ENCODE measurements around the gene COG4. TPM values are rescaled to one million over a fixed set of nuclear protein-coding genes. Genes with fewer than 3 reads are reported as not detected.
"Not testable (repeated sequence)": the region's sequence is repeated elsewhere in the genome, so short reads cannot be mapped to it uniquely, and the experiment has no call there.

COG4 gene
- total RNA-seq, 1 donor from 2014 or later: 70.8 TPM

DNA sequence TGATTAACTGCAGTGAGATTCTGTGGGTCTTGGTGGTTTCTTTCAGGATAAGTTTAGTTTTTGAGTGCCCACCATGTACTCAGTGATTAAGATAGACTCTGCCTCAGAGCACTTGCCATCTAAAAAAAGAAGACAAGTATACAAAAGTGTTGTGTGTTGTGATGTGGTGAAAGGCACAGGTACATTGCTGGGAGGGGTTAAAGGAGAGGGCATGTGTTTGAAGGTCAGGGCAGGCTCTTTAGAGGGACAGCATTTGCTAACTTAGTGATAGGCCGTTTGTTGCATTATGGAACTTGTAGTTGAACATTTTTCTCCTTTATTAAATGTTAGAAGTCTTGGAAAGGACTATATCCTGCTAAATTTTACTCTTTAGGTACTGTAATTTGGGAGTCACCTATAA, 26.7 kb upstream of the COG4 start:
- no peaks in the 10 kb centered on the region for H3K27me3 Mint-ChIP-seq (ENCODE audit: unreplicated experiment)
- TF ChIP-seq, protein P1, sequence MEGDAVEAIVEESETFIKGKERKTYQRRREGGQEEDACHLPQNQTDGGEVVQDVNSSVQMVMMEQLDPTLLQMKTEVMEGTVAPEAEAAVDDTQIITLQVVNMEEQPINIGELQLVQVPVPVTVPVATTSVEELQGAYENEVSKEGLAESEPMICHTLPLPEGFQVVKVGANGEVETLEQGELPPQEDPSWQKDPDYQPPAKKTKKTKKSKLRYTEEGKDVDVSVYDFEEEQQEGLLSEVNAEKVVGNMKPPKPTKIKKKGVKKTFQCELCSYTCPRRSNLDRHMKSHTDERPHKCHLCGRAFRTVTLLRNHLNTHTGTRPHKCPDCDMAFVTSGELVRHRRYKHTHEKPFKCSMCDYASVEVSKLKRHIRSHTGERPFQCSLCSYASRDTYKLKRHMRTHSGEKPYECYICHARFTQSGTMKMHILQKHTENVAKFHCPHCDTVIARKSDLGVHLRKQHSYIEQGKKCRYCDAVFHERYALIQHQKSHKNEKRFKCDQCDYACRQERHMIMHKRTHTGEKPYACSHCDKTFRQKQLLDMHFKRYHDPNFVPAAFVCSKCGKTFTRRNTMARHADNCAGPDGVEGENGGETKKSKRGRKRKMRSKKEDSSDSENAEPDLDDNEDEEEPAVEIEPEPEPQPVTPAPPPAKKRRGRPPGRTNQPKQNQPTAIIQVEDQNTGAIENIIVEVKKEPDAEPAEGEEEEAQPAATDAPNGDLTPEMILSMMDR (IDR thresholded peaks at IDR 0.05; ENCODE audit: partially characterized antibody, unreplicated experiment): no peak
- DNase-seq: no peak
- H3K9me3 Mint-ChIP-seq (ENCODE audit: unreplicated experiment): peaks cover 3% of the 10 kb centered on the region
- no peaks in the 10 kb centered on the region for H3K4me1 Mint-ChIP-seq (ENCODE audit: low read depth, unreplicated experiment)
- no peak overlapping the region for H3K4me3 Mint-ChIP-seq (ENCODE audit: unreplicated experiment)
- no peaks in the 10 kb centered on the region for H3K36me3 Mint-ChIP-seq (ENCODE audit: unreplicated experiment)
- no peak overlapping the region for H3K27ac Mint-ChIP-seq (ENCODE audit: unreplicated experiment)

DNA sequence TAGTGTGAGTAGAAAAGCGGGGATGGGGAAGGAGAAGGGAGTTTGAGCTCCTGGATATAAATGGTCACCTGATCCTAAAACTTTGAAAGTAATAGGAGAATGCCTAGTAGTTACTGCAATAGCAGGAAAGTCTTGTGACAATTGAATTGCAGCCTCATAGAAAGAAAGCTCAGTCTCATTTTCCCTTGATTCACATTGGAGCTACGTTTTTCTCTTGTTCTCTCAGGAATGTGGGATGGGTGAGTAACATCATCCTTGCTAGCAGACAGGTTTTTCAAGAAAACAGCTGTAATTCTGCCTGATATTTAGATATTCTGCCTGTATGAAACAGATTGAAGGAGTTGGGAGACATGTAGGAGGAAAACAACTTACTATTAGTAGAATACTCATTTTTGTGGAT, 25.6 kb upstream of the COG4 start:
- H3K4me3 Mint-ChIP-seq (ENCODE audit: unreplicated experiment): no peak overlapping the region
- peaks cover 3% of the 10 kb centered on the region for H3K9me3 Mint-ChIP-seq (ENCODE audit: unreplicated experiment)
- no peaks in the 10 kb centered on the region for H3K4me1 Mint-ChIP-seq (ENCODE audit: low read depth, unreplicated experiment)
- H3K36me3 Mint-ChIP-seq (ENCODE audit: unreplicated experiment): no peaks in the 10 kb centered on the region
- TF ChIP-seq, protein P1 (IDR thresholded peaks at IDR 0.05; ENCODE audit: partially characterized antibody, unreplicated experiment): no peak
- H3K27me3 Mint-ChIP-seq (ENCODE audit: unreplicated experiment): no peaks in the 10 kb centered on the region
- DNase-seq: no peak
- H3K27ac Mint-ChIP-seq (ENCODE audit: unreplicated experiment): no peak overlapping the region

DNA sequence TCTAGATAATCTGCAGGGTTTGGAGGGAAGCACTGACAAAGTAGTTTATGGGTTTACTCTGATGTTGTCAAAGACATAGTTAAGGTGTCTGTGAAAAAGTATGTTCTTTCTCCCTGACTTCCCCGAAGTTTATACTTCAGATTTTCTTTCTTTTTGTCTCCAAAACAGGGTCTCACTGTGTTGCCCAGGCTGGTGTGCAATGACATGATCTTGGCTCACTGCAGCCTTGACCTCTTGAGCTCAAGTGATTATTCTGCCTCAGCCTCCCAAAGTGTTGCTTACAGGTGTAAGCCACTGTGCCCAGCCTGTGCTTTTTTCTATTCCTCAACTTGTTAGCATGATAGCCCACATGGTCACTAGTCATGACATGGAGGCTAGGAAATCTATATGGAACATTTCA, 21.2 kb upstream of the COG4 start:
- no peak overlapping the region for H3K4me3 Mint-ChIP-seq (ENCODE audit: unreplicated experiment)
- H3K27me3 Mint-ChIP-seq (ENCODE audit: unreplicated experiment): no peaks in the 10 kb centered on the region
- H3K4me1 Mint-ChIP-seq (ENCODE audit: low read depth, unreplicated experiment): no peaks in the 10 kb centered on the region
- no peak overlapping the region for H3K27ac Mint-ChIP-seq (ENCODE audit: unreplicated experiment)
- no peaks in the 10 kb centered on the region for H3K36me3 Mint-ChIP-seq (ENCODE audit: unreplicated experiment)
- H3K9me3 Mint-ChIP-seq (ENCODE audit: unreplicated experiment): no peaks in the 10 kb centered on the region
- DNase-seq: no peak
- TF ChIP-seq, protein P1 (IDR thresholded peaks at IDR 0.05; ENCODE audit: partially characterized antibody, unreplicated experiment): no peak

DNA sequence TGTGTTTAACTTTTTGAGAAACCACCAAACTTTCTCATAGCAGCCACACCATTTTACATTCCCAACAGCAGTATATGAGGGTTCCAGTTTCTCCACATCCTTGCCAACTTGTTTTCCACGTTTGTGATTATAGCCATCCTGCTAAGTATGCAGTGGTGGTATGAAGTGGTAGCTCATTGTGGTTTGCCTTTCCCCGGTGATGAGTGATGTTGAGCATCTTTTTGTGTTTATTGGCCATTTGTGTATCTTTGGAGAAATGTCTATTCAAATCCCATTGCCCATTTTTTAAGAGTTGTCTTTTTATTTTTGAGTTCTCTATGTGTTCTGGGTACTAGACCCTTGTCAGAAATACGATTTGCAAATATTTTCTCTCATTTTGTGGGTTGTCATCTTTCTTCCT, 17.6 kb upstream of the COG4 start:
- H3K4me3 Mint-ChIP-seq (ENCODE audit: unreplicated experiment): no peak overlapping the region
- TF ChIP-seq, protein P1 (IDR thresholded peaks at IDR 0.05; ENCODE audit: partially characterized antibody, unreplicated experiment): no peak
- H3K27me3 Mint-ChIP-seq (ENCODE audit: unreplicated experiment): no peaks in the 10 kb centered on the region
- no peaks in the 10 kb centered on the region for H3K36me3 Mint-ChIP-seq (ENCODE audit: unreplicated experiment)
- no peak for DNase-seq
- no peak overlapping the region for H3K27ac Mint-ChIP-seq (ENCODE audit: unreplicated experiment)
- no peaks in the 10 kb centered on the region for H3K4me1 Mint-ChIP-seq (ENCODE audit: low read depth, unreplicated experiment)
- no peaks in the 10 kb centered on the region for H3K9me3 Mint-ChIP-seq (ENCODE audit: unreplicated experiment)

DNA sequence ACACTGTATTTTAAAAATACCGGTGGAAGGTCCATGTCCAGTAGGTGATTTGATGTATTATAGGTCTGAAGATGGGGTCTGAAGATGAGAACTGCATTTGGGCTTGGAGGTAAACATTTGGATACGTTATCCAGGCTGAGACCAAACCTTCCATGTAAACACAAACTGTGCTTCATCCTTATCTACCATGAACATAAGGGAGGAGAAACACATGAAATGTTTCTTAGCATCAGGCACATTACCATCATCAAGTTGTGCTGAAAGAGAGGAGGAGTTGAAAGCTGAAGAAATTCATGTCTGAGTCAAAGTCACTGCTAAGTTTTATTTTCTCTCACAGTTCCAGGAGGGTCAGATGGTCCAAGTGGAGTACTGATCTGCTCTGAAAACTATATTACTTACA, 11.6 kb upstream of the COG4 start:
- H3K27ac Mint-ChIP-seq (ENCODE audit: unreplicated experiment): no peak overlapping the region
- peaks cover 2% of the 10 kb centered on the region for H3K27me3 Mint-ChIP-seq (ENCODE audit: unreplicated experiment)
- no peak for DNase-seq
- TF ChIP-seq, protein P1 (IDR thresholded peaks at IDR 0.05; ENCODE audit: partially characterized antibody, unreplicated experiment): no peak
- H3K36me3 Mint-ChIP-seq (ENCODE audit: unreplicated experiment): no peaks in the 10 kb centered on the region
- no peaks in the 10 kb centered on the region for H3K4me1 Mint-ChIP-seq (ENCODE audit: low read depth, unreplicated experiment)
- H3K9me3 Mint-ChIP-seq (ENCODE audit: unreplicated experiment): no peaks in the 10 kb centered on the region
- H3K4me3 Mint-ChIP-seq (ENCODE audit: unreplicated experiment): no peak overlapping the region

DNA sequence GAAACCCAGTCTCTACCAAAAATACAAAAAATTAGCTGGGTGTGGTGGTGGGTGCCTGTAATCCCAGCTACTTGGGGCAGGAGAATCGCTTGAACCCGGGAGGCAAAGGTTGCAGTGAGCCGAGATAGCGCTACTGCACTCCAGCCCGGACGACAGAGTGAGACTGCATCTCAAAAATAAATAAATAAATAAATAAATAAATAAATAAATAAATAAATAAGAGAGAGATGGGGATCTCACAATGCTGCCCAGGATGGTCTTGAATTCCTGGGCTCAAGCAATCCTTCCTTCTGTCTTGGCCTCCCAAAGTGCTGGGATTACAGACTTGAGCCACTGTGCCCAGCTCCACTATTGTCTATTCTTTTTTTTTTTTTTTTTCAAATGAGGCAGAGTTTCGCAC, 6.6 kb upstream of the COG4 start:
- not testable (repeated sequence) for H3K27ac Mint-ChIP-seq (ENCODE audit: unreplicated experiment); H3K36me3 Mint-ChIP-seq (ENCODE audit: unreplicated experiment); H3K4me3 Mint-ChIP-seq (ENCODE audit: unreplicated experiment); H3K9me3 Mint-ChIP-seq (ENCODE audit: unreplicated experiment); DNase-seq; H3K27me3 Mint-ChIP-seq (ENCODE audit: unreplicated experiment)
- peaks cover 10% of the 10 kb centered on the region for H3K4me1 Mint-ChIP-seq (ENCODE audit: low read depth, unreplicated experiment)

All from glutamatergic neuron (in vitro differentiated cells).